Sigmoid colon (tissue), 7 donors: ENCODE data around the gene FMN2. TPM values are rescaled to one million over a fixed set of nuclear protein-coding genes. Genes with fewer than 3 reads are reported as not detected.

Experiments
- DNase-seq: peaks from one replicate; pipeline ENCODE4 v3.0.0-alpha.2; 2019
- H3K27ac ChIP-seq, 4 donors: fragments of 200-600 bp; sonication (generic); one replicate each; pipeline ENCODE4 v1.5.1; 2016 to 2019; ENCODE audit warnings: mild to moderate bottlenecking in 1 of 4
- H3K27me3 ChIP-seq, 3 donors: fragments of 200-600 bp; sonication (generic); one replicate each; pipeline ENCODE4 v1.5.1; 2019; ENCODE audit warnings: mild to moderate bottlenecking in 1 of 3
- H3K36me3 ChIP-seq, 4 donors: fragments of 200-600 bp; sonication (generic); one replicate each; pipeline ENCODE4 v1.5.1; 2016 to 2019
- H3K4me1 ChIP-seq, 4 donors: fragments of 200-600 bp; sonication (generic); one replicate each; pipeline ENCODE4 v1.5.1; 2017 to 2019
- H3K4me3 ChIP-seq, 4 donors: fragments of 200-600 bp; sonication (generic); one replicate each; pipeline ENCODE4 v1.5.1; 2017 to 2019; ENCODE audit warnings: mild to moderate bottlenecking in 2 of 4, moderate library complexity in 1 of 4
- H3K9me3 ChIP-seq, 4 donors: fragments of 200-600 bp in 3 of 4; sonication (generic) in 3 of 4; one replicate each; pipeline versions ENCODE4 v1.5.1 to v1.6.1; 2013 to 2019
- EP300 ChIP-seq, 4 donors: sonication (generic); formaldehyde crosslinking; IDR thresholded peaks; one replicate each; pipeline ENCODE4 v1.6.1; 2017; ENCODE audit warnings: antibody characterized with exemption in 4 of 4
- POLR2A ChIP-seq, 2 donors: fragments of 450-650 bp; IDR thresholded peaks; one replicate each; pipeline ENCODE4 v1.6.1; 2016; ENCODE audit warnings: antibody characterized with exemption in 2 of 2, mild to moderate bottlenecking in 2 of 2, moderate library complexity in 2 of 2
- POLR2AphosphoS5 ChIP-seq, 4 donors: sonication (generic); formaldehyde crosslinking; IDR thresholded peaks; one replicate each; pipeline ENCODE4 v1.6.1; 2017; ENCODE audit warnings: antibody characterized with exemption in 4 of 4
- WGBS, 2 donors: extraction: QIAGEN DNeasy Blood & Tissue Kit; methylation state at CpG; one replicate each; pipeline ENCODE4 v1.1.7; 2013; 5-methylcytosine and 5-hydroxymethylcytosine counted together
- intact Hi-C: fragments of 100-400 bp; cut with DNase I; formaldehyde crosslinking; loops from one replicate; pipeline ENCODE4 v1.15.1; 2023
- polyA plus RNA-seq, 3 donors: library from polyadenylated mRNA; stranded (reverse); fragments of 200-250 nt; gene quantifications; one replicate each; pipeline ENCODE4 v1.2.3, GENCODE V29; 2013
- total RNA-seq, 4 donors: library from RNA; depleted of rRNA; stranded (reverse); fragments of >200 nt; gene quantifications; one replicate each; pipeline ENCODE4 v1.1.0, GENCODE V29; 2016
- TF ChIP-seq, protein P1 (sequence below), 4 experiments: fragments of 450-650 bp in 3 of 4; fragments of 200-600 bp in 1 of 4; IDR thresholded peaks; one replicate each; pipeline ENCODE4 v1.5.1; 2016 to 2019; ENCODE audit warnings: antibody characterized with exemption in 4 of 4, mild to moderate bottlenecking in 3 of 4, moderate library complexity in 2 of 4
- donor health status: healthy with polysubstance abuse.
- donor health status: Bipolar disorder and iron deficiency.
- donor health status: healthy.

Gene FMN2
- total and polyA plus RNA-seq, 7 donors, result 1.5 to 16.9 (median 10.3) TPM

DNA sequence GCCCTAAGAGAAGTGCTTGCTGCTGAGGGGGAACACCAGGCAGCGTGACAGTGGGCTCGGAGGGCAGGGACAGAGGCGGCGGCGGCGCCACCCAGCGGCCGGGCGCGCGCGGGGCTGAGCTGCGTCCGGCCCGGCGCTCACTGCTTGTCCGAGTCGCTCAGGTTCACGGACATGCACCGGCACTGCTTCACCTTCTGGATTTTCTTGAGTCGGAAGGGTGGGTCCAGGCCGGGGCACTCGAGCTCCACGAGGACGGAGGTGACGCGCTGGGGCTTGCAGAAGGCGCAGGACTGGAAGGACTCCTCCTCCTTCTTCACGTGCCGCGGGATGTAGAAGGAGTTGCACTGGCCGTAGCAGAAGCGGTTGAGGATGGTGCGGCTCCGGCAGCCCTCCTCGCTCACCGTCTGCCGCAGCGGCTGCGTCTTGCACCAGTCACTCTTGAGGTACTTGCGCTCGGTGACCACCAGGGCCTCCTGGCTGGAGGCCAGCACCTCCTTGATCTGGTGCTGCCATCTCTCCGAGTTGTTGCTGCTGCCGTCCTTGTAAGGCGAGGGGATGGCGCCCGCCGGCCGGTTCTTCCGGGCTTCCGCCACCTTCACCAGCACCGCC, 401.3 kb downstream of the FMN2 start:
- Histone ChIP-seq H3K4me1 (no peaks in the 10 kb centered on the region), H3K27me3 (no peaks in the 10 kb centered on the region), H3K9me3 (no peaks in the 10 kb centered on the region), H3K4me3 (no peak overlapping the region), H3K36me3 (peaks cover 0 to 10% (median 0%) of the 10 kb centered on the region in 4 donors), H3K27ac (no peak overlapping the region)
- WGBS, 2 donors, result 53 to 59% methylated on average over 52 of the region's 52 CpGs
- TF ChIP-seq POLR2AphosphoS5 (IDR thresholded peaks at IDR 0.05), result no peak
- TF ChIP-seq, protein P1, sequence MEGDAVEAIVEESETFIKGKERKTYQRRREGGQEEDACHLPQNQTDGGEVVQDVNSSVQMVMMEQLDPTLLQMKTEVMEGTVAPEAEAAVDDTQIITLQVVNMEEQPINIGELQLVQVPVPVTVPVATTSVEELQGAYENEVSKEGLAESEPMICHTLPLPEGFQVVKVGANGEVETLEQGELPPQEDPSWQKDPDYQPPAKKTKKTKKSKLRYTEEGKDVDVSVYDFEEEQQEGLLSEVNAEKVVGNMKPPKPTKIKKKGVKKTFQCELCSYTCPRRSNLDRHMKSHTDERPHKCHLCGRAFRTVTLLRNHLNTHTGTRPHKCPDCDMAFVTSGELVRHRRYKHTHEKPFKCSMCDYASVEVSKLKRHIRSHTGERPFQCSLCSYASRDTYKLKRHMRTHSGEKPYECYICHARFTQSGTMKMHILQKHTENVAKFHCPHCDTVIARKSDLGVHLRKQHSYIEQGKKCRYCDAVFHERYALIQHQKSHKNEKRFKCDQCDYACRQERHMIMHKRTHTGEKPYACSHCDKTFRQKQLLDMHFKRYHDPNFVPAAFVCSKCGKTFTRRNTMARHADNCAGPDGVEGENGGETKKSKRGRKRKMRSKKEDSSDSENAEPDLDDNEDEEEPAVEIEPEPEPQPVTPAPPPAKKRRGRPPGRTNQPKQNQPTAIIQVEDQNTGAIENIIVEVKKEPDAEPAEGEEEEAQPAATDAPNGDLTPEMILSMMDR (IDR thresholded peaks at IDR 0.05), result peak in 1 of 4 experiments; percentile 6
- no peak for DNase-seq
- intact Hi-C loops, result no loop called here

DNA sequence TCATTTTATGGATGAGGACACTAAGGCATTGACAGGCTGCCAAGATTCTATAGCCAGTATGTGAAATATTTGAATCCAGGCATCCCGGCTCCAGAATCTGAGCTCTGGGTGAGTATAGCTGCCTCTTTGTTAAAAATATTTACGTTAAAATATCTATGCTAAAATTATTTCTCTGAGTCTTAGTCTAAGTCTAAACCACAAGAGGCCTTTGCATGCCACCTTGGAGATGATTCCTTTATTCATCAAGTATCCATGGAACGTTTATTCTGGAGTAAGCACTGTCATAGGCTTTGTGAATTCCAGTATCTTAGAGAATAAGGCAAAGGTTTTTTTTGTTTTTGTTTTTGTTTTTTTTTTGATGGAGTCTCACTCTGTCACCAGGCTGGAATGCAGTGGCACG, 403.9 kb downstream of the FMN2 start:
- Histone ChIP-seq H3K9me3 (no peaks in the 10 kb centered on the region), H3K36me3 (peaks cover 0 to 10% (median 0%) of the 10 kb centered on the region in 4 donors), H3K27me3 (no peaks in the 10 kb centered on the region), H3K27ac (no peak overlapping the region), H3K4me1 (peaks cover 0 to 12% (median 8%) of the 10 kb centered on the region in 4 donors), H3K4me3 (no peak overlapping the region)
- 81 to 86% methylated on average over 4 of the region's 4 CpGs for WGBS, 2 donors
- no peak for TF ChIP-seq EP300 (IDR thresholded peaks at IDR 0.05)
- no peak for TF ChIP-seq POLR2A (IDR thresholded peaks at IDR 0.05)
- TF ChIP-seq, protein P1 (IDR thresholded peaks at IDR 0.05), result no peak
- TF ChIP-seq POLR2AphosphoS5 (IDR thresholded peaks at IDR 0.05), result no peak
- DNase-seq, result no peak
- intact Hi-C loops, result no loop called here

DNA sequence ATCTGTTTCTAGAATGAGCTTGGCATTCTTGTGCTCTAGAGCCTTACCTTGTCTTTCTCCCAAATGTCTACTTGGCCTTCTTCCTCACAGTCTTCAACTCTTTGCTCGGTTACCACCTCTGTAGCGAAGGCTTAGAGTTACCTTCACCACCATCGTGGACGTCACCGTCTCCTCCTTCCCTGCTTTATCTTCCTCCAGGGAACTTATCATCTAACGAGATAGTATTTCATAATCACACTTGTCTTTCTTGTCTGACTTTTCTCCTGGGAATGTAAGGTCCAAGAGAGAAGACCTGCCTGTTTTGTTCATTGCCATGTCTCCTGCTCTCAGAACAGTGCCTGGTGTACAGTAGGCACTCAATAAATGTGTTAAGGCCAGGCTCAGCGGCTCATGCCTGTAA, 404.7 kb downstream of the FMN2 start:
- Histone ChIP-seq H3K9me3 (no peaks in the 10 kb centered on the region), H3K36me3 (peaks cover 0 to 10% (median 0%) of the 10 kb centered on the region in 4 donors), H3K27ac (no peak overlapping the region), H3K27me3 (no peaks in the 10 kb centered on the region), H3K4me1 (peaks cover 0 to 12% (median 8%) of the 10 kb centered on the region in 4 donors), H3K4me3 (no peak overlapping the region)
- WGBS, 2 donors, result 92% methylated on average over 7 of the region's 7 CpGs
- TF ChIP-seq, protein P1 (IDR thresholded peaks at IDR 0.05), result no peak
- TF ChIP-seq POLR2AphosphoS5 (IDR thresholded peaks at IDR 0.05) (no peak), POLR2A (IDR thresholded peaks at IDR 0.05) (no peak), EP300 (IDR thresholded peaks at IDR 0.05) (no peak)
- intact Hi-C loops, result no loop called here
- DNase-seq, result no peak

DNA sequence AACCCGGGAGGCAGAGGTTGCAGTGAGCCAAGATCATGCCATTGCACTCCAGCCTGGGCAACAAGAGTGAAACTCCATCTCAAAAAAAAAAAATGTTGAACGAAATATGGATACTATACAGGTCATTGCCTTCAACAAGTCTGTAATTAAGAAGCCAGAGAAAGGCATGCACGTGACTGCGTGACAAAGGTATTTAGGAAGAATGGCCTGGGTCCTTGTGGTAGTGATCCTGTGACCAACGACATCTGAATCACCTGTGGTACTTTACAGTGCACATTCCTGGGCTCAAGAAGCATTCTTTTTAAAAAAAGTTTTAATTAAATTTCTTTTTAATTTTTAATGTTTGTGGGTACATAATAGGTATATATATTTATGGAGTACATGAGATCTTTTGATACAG, 405.3 kb downstream of the FMN2 start:
- Histone ChIP-seq H3K36me3 (peaks cover 0 to 10% (median 0%) of the 10 kb centered on the region in 4 donors), H3K27me3 (no peaks in the 10 kb centered on the region), H3K4me1 (peaks cover 0 to 12% (median 8%) of the 10 kb centered on the region in 4 donors), H3K27ac (no peak overlapping the region), H3K9me3 (no peaks in the 10 kb centered on the region), H3K4me3 (no peak overlapping the region)
- intact Hi-C loops, result no loop called here
- WGBS, 2 donors, result 94 to 95% methylated on average over 5 of the region's 5 CpGs
- TF ChIP-seq EP300 (IDR thresholded peaks at IDR 0.05) (no peak), POLR2A (IDR thresholded peaks at IDR 0.05) (no peak), POLR2AphosphoS5 (IDR thresholded peaks at IDR 0.05) (no peak)
- TF ChIP-seq, protein P1 (IDR thresholded peaks at IDR 0.05), result no peak
- no peak for DNase-seq

DNA sequence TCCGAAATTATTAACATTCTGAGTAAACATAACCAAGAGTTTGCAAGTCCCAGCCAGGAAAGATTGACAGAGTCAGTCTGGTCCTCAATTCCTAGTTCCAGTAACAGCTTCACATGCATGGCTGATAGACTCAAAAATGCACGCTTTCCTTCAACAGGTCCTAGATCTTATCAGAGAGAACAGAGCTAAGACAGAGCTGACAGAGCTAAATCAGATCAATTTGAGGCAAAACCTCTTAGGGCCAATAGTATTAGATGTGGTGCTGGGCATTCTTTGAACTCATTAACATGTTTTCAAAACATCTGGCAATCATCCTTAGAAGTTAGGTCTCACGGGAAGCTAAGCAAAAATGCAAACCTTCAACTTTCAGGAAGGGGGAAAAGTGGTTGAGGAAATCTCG, 406.2 kb downstream of the FMN2 start:
- no peak overlapping the region for H3K27ac ChIP-seq
- WGBS, 2 donors, result 67 to 87% methylated on average over 4 of the region's 4 CpGs
- intact Hi-C loops, result no loop called here

More for the DNA sequence above, 406.2 kb downstream of the FMN2 start:
- Histone ChIP-seq H3K36me3 (peaks cover 0 to 3% (median 0%) of the 10 kb centered on the region in 4 donors), H3K9me3 (no peaks in the 10 kb centered on the region), H3K4me3 (no peak overlapping the region), H3K4me1 (peaks cover 0 to 12% (median 8%) of the 10 kb centered on the region in 4 donors), H3K27me3 (no peaks in the 10 kb centered on the region)
- no peak for DNase-seq
- TF ChIP-seq, protein P1 (IDR thresholded peaks at IDR 0.05), result no peak
- no peak for TF ChIP-seq POLR2AphosphoS5 (IDR thresholded peaks at IDR 0.05)
- TF ChIP-seq EP300 (IDR thresholded peaks at IDR 0.05), result no peak
- no peak for TF ChIP-seq POLR2A (IDR thresholded peaks at IDR 0.05)
